ENCODE data around the gene CYP4F22.

GRCh38 chr19:15526408-15526807, 18.1 kb downstream of the CYP4F22 start:
- no peak for TF ChIP-seq GATA2 (IDR thresholded peaks at IDR 0.05; ENCODE audit: low read depth, low read length)
- TF ChIP-seq GATA3 (IDR thresholded peaks at IDR 0.05; ENCODE audit: low read depth, low read length) = no peak
